GM12878 (cell line): ENCODE results near the gene FMN2. TPM values are rescaled to one million over a fixed set of nuclear protein-coding genes. Genes with fewer than 3 reads are reported as not detected.

ENCODE experiments used
- ASH2L ChIP-seq: fragments of 300-600, 200-600 bp; sonication (generic); IDR thresholded peaks from 2 replicates; pipeline ENCODE4 v1.6.1; 2017; ENCODE audit warnings: low read depth, mild to moderate bottlenecking, borderline replicate concordance
- CUX1 ChIP-seq: IDR thresholded peaks from 2 replicates; pipeline ENCODE4 v1.6.1; 2012; ENCODE audit warnings: improper control_type of control experiment, low read depth, low read length; ENCODE audit not compliant: insufficient replicate concordance
- E2F8 ChIP-seq: fragments of 450-650 bp; IDR thresholded peaks from 2 replicates; pipeline ENCODE4 v1.6.1; 2018; ENCODE audit warnings: mild to moderate bottlenecking, low read depth, moderate library complexity; ENCODE audit not compliant: partially characterized antibody
- polyA plus RNA-seq, 11 experiments: library from polyadenylated mRNA; depleted of rRNA in 4 of 11; unstranded in 6 of 11; stranded (reverse) in 5 of 11; fragments of >200 nt; fragmentation: Nextera tagmentation in 4 of 11; fragmentation: Illumina TruSeq in 1 of 11; extraction: Ambion mirVana in 4 of 11; extraction: Trizol in 1 of 11; gene quantifications; 1 replicate in 1 of 11; 2 replicates in 10 of 11; pipeline versions ENCODE4 v1.2.1 to v1.2.3, GENCODE V29; 2011 to 2016; ENCODE audit warnings: inconsistent platforms in 2 of 11, missing spikeins in 2 of 11, low read depth in 1 of 11
- total RNA-seq, 4 experiments: library from RNA; depleted of rRNA in 3 of 4; stranded (reverse); fragments of >200 nt in 3 of 4; fragmentation: Illumina TruSeq in 1 of 4; extraction: Trizol in 1 of 4; gene quantifications; 2 replicates each; pipeline versions ENCODE4 v1.2.1 to v1.2.3, GENCODE V29; 2013 to 2021
- TF ChIP-seq, protein P1 (sequence below): fragments of 450-650 bp; formaldehyde crosslinking; IDR thresholded peaks from 2 replicates; pipeline ENCODE4 v1.4.0; 2020; ENCODE audit warnings: mild to moderate bottlenecking, moderate library complexity

FMN2 gene
- total and polyA plus RNA-seq, 10 of the 15 experiments (the other 5 are each of a cell fraction or from before 2014, with no cell fraction given), result 0.60 TPM; not detected in 9

DNA sequence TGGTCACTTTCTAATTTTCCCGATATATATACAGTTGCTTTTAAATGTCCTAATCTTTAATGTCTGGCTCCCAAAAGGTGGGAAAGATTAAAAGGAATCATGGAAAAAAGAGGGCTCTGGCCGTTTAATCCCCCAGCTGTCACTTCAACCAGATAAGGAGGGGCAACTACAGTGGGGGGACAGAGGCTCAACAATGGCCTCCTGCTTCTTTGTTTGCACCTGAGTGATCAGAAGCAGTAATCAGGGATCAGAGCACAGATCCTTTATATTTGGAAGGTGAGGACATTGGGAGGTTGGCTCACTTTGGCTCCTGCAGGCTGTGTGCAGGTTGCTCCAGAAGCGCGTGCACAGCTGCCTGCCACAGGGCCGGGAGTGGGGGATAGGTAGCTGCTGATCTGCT lies 212.8 kb downstream of the FMN2 start (continued):
- TF ChIP-seq E2F8, result no peak
- no peak for TF ChIP-seq ASH2L
- TF ChIP-seq, protein P1, sequence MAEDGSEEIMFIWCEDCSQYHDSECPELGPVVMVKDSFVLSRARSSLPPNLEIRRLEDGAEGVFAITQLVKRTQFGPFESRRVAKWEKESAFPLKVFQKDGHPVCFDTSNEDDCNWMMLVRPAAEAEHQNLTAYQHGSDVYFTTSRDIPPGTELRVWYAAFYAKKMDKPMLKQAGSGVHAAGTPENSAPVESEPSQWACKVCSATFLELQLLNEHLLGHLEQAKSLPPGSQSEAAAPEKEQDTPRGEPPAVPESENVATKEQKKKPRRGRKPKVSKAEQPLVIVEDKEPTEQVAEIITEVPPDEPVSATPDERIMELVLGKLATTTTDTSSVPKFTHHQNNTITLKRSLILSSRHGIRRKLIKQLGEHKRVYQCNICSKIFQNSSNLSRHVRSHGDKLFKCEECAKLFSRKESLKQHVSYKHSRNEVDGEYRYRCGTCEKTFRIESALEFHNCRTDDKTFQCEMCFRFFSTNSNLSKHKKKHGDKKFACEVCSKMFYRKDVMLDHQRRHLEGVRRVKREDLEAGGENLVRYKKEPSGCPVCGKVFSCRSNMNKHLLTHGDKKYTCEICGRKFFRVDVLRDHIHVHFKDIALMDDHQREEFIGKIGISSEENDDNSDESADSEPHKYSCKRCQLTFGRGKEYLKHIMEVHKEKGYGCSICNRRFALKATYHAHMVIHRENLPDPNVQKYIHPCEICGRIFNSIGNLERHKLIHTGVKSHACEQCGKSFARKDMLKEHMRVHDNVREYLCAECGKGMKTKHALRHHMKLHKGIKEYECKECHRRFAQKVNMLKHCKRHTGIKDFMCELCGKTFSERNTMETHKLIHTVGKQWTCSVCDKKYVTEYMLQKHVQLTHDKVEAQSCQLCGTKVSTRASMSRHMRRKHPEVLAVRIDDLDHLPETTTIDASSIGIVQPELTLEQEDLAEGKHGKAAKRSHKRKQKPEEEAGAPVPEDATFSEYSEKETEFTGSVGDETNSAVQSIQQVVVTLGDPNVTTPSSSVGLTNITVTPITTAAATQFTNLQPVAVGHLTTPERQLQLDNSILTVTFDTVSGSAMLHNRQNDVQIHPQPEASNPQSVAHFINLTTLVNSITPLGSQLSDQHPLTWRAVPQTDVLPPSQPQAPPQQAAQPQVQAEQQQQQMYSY (CRISPR knock-in tag), result no peak
- no peak for TF ChIP-seq CUX1
